ENCODE measurements around the gene CUTC.

- TF ChIP-seq GATA2 (IDR thresholded peaks at IDR 0.05; ENCODE audit: low read depth, low read length) (no peak), GATA3 (IDR thresholded peaks at IDR 0.05; ENCODE audit: low read depth, low read length) (no peak)
Measured at GRCh38 chr10:99732033-99732842, at the start of gene CUTC, which contains the start of gene COX15.
